GM21529 (cell line): ENCODE measurements around the gene NXN.
"Not testable (repeated sequence)": the region's sequence is repeated elsewhere in the genome, so short reads cannot be mapped to it uniquely, and the experiment has no call there.

ENCODE experiments used
- ATAC-seq: cut with Tn5 transposase; IDR thresholded peaks from one replicate; pipeline ENCODE4 v1.9.1; 2021; ENCODE audit not compliant: unreplicated experiment

NXN gene

DNA sequence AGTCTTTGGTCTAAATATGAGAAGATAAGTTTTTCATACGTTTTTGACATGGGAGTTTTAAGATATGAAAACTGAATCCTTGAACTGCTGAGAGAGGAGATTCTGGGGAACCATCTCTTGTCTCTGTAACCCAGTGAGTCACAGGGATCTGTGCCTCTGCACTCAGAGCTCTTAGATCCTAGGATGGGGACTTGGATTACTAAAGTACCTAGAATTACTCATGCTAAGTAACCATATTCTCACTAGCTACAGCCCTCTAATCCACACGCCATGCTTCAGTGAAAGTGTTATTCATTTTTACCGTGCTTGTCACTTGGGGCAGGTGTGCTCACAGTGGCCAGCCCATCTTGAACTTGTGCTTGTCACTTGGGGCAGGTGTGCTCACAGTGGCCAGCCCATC is 195.4 kb downstream of the NXN start:
- ATAC-seq, result no peak

DNA sequence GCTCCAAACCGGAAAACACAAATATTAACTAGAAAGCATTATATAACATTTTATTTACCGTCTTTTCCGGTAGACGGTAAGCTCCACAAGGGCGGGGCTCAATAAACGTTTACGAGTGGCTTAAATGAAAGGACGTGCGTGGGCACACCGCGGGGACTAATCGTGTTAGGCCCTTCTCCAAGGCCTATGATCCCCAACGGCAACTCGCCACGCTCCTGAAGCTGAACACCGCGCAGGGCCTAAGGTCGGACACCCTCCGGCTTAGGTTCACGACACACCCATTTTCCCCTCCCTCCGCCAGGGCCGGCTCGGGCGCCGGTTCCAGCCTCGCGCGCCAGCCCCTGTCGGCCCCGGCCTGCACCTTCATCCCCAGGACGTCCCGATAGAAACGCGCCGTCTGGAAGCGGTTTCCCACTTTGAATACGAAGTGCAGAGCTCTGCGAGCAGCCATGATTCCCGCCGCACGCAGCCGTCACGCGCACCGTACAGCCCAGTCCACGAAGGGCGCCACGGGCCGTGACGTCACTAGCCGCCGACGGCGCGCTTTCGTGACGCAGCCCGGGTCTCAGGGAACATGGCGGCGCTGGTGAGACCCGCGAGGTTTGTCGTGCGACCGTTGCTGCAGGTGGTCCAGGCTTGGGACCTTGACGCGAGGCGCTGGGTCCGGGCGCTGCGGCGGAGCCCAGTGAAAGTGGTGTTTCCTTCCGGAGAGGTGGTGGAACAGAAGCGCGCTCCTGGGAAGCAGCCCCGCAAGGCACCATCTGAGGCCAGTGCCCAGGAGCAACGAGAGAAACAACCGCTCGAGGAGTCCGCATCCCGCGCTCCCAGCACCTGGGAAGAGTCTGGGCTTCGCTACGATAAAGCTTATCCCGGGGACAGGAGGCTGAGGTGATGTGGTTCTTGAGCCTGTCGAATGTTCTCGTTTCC is 197.5 kb downstream of the NXN start, which contains the start of the genes GLOD4 and MRM3:
TSS of gene GLOD4 (minus strand) at position 476 of the 927 bp plus-strand sequence. CDS start at position 451, 25 bp downstream.
TSS of gene MRM3 (plus strand) at position 549 of the 927 bp plus-strand sequence. CDS start at position 575, 26 bp downstream.
- ATAC-seq, result peak; percentile 85

DNA sequence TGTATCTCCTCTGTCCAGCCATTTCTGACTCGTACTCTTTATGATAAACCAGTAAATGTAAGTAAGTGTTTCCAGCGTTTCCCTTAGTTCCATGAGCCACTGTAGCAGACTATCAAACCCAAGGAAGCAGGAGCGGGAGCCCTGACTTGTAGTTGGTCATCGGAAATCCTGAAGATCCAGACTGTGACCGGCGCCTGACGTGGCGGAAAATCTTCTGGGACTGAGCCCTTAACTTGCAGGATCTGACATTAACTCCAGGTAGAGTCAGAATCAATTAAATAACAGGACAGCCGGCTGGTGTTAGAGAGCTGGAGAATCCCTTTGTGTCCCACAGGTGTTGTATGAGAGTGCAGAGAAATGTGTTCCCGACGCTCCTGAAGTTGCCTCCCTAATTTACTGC is 201.5 kb downstream of the NXN start:
- ATAC-seq, result no peak

DNA sequence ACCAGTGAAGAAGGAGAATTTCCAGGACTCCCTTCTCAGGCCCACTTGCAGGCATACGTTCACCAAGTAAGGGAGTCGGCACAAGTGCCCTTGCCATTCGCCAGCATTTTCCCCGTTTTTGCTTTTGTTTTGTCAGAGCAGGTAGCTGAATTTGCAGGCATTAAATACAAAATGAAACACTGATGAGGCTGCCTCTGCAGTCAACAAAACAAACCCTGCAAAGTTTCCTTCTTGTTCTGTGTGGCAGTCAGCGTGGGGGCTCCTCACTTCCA is 205.3 kb downstream of the NXN start:
- ATAC-seq, result no peak

DNA sequence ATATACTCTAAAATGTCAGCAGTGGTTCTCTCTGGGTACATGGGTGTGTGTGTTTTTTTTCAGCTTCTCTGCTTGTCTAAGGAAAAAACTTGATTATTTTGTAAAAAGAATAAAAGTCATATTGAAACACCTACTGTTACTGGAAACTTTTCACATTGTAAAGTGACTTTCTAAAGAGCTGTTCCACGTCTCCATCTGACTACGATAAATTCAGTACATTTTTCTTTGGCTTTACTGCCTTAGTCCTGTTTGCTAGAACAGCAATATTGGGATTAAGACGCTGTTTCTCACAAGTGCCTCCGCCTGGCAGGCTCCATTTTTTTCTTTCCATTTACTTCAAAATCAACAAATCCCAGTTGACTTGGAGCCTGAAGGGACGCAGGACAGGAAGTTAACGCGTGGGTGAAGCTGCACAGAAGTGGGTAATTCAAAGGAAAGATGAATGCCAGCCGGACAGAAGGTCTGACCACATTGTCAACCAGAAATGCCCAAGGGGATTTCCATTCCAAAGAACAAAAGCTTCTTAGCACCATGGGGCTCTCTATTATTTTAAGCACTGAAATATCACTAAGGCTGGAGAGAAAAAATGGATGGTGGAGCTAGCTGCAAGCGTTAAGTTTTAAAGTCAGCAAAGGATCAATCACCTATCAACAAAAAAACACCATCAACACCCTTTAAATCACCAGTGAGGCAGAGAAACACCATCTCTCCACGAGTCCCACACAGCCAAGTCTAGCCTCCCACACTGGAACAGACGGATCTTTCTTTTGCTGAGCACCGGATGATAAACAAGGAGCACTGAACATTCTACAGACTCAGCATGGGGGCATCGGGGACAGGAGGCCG is 205.9 kb downstream of the NXN start:
- ATAC-seq, result no peak

DNA sequence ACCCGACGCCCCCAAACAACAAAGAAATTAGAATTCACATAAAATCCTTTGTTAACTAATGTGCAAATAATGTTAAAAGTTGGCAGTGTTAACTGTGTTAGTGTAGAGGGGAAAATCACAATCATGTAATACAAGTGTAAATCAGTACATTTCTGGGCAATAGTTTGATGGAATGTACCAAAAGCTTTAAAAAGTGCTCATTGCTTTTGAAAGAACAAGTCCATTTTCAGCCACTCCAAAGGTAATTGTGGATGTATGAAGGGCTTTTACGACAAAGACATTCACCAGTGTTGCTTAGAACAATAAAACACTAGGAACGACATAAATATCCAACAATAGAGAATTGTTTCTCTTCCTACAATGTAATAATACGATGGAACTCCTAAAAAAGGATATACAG is 206.6 kb downstream of the NXN start:
- no peak for ATAC-seq

DNA sequence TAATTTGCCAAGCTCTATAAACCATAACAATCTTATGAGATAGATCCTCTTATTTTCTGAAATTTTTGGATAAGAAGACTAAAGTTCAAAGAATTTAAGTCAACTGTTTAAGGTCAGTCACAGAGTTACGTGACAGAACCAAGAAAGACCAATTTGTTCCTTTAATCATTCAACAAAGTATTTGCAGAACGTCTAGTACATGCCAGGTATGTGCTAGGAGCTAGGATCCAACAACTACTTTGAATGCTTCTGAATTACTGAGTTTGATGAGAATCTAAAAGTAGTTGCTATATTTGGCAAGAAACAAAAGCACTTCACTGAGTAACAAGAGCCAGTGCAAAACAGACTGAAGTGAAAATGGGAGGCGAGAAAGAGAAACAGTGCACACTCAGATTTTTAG is 212.5 kb downstream of the NXN start:
- no peak for ATAC-seq

DNA sequence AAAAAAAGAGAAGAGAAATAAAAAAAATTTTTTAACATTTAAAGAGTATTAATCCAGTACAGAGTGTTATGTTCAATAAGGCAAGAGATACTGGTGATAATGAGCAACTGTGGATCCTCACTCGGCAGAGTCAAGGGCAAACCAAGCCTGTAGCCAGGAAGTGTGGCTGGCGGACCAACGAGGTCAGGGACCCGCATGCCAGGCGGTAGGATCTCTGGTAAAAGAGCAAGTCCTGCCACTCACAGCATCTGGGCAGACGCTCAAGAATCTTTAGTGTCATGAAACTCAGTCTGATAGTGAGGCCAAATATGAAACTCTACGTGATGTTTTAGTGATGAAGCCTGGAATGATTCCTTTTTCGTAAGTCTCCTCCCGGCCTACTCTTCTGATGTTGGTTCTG is 219.2 kb downstream of the NXN start:
- ATAC-seq, result no peak

DNA sequence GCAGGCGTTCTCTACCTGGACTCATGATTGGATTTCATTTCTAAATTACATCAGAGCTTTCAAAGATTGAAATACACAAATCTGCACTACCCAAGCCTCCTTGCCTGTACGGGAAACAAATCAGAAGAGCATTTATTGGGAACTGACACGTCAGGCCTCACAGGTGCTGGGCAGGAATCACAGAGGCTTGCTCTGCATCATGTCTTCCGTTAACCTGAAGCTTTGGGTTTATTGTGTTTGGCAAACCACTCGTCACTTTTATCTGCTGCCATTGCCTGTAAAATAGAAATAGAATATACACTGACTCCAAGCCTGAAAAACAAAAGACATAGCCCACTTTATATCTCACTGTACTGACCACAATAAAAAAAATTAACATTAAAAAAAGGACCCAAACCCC is 219.6 kb downstream of the NXN start:
- no peak for ATAC-seq

DNA sequence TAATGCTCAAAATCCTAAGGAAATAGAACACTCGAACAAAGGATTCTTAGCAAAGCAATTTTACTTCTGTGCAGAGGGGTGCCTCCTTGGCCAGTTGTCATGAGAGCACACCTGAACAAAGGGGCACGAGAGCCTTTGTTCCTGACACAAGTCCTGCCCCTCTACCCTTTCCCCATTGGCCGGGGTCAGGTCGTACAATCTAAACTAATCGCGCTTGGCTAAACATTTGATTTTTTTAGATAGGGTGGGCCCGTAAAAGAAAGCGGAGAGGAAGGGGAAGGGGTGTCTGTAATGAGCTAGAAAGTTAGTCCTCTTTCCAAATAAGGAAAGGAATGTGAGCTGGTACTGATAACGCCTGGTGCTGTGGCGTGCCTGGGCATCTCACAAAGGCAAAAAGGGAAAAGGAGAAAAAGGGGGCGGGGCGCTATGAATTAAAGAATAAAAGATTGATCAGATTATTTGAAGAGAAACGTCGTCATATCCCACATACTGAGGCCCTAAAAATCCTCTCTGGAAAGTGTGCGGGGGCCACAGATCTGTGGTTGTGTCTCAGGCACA is 223.5 kb downstream of the NXN start:
- not testable (repeated sequence) for ATAC-seq

DNA sequence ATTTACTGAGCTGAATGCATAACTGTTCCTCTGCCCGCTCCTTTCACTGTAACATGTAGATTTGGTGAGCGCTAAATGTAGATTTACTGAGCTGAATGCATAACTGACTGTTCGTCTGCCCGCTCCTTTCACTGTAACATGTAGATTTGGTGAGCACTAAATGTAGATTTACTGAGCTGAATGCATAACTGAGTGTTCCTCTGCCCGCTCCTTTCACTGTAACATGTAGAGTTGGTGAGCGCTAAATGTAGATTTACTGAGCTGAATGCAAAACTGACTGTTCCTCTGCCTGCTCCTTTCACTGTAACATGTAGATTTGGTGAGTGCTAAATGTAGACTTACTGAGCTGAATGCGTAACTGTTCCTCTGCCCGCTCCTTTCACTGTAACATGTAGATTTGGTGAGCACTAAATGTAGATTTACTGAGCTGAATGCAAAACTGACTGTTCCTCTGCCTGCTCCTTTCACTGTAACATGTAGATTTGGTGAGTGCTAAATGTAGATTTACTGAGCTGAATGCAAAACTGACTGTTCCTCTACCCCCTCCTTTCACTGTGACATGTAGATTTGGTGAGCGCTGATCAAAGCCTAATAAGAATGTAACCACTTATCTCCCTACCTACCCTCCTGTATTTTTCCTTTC is 224.1 kb downstream of the NXN start:
- not testable (repeated sequence) for ATAC-seq

DNA sequence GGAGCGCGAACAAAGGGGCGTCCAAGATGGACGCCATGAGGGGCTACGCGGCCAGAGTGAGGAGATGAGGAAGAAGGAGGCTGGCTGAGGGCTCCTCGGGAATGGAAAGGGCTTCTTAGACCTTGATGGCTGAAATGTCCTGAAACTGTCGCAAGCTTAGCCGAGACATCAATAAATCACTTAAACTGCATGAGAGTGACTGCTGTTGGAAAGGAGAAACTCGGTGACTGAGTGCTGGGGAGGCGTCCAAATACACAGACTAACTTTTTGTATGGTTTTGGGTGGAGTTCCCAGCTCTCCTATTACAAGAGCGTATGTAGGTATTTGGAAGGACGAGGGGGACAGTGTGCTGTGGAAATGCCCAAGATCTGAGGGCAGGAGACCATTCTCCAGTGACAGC is 226.2 kb downstream of the NXN start:
- ATAC-seq, result no peak

DNA sequence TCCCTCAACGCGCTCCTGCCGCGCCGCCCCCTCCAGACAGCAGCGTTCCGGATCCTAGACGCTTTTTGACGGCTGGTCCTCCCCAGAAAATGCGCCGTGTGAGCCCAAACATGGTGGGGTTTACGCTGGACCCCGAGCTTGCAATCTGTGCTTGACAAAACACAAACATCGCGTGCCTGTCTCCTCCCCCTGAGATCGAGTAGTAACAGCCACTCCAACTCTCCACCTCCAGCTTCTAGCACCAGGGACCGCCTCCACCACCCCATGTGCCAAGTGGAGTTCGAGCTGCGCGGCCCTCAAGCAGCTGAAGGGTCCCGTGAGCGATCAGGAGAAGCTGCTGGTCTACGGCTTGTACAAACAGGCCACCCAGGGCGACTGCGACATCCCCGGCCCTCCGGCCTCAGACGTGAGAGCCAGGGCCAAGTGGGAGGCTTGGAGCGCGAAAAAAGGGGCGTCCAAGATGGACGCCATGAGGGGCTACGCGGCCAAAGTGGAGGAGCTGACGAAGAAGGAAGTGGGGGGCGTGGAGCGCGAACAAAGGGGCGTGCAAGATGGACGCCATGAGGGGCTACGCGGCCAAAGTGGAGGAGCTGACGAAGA is 226.9 kb downstream of the NXN start:
- no peak for ATAC-seq

DNA sequence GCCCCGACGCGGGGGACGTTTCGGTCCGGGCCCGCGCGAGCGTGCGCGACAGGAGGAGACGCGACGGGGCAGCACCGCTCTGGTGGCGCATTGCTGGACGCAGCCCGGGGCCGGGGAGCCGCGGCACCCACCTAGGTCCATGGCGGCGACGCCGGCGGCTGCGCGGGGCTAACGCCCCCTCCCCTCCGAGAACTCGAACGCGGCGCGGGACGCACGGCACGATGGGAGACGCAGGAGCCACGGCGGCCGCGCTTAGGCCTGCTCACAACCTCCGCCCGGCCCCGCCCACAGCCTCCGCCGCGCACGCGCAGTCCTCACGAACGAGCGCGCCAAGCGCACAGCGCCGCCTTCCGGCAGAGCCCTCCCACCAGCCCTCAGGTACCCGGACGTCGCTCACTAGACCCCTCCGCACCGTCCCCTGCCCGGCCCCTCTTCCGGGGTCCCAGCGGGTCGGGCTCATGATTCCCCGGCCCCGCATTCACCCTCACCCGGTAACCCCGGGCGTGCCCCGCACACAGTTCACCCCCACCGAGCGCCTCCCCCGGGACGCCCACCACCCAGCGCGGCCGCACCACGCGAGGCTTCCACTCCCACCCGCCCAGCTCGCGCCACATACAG is 227.5 kb downstream of the NXN start, which contains the start of gene GEMIN4:
TSS of gene GEMIN4 (minus strand) at position 263 of the 618 bp plus-strand sequence. CDS start at position 141, 122 bp downstream.
- ATAC-seq, result peak; percentile 76

DNA sequence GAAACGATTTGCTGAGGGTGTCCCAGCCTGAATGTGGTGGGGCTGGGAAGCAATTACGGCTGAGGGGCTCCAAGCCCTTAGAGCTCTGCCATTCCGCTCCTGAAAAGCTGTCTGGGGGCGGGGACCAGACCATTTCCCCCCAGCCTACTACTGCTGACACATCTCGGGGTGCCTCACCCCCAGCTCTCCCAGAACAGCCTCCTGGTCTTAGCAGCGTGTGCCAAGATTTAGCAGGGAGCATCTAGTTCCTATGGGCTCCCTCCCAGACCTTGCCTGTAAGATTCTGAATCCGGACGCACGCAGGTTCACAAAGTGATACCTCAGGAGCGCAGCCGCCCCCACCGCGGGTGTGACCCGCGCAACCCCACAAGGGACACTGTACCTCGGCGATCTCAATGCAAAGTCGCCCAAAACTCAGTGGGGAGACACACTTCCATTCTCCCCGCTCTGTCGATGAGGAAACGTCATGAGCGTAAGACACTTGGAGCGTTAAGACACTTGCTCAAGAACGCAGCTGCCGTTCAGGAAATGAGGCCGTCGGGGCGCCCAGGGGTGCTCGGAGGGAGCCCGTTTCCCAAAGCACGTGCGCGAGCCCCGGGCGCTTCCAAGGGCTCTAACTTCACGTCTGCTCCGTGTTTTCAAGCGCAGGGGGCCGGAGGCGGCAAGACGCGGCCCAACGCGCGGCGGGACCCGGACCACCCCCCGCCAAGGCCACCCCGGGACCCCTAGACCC is 228.1 kb downstream of the NXN start:
- peak; percentile 26 for ATAC-seq

DNA sequence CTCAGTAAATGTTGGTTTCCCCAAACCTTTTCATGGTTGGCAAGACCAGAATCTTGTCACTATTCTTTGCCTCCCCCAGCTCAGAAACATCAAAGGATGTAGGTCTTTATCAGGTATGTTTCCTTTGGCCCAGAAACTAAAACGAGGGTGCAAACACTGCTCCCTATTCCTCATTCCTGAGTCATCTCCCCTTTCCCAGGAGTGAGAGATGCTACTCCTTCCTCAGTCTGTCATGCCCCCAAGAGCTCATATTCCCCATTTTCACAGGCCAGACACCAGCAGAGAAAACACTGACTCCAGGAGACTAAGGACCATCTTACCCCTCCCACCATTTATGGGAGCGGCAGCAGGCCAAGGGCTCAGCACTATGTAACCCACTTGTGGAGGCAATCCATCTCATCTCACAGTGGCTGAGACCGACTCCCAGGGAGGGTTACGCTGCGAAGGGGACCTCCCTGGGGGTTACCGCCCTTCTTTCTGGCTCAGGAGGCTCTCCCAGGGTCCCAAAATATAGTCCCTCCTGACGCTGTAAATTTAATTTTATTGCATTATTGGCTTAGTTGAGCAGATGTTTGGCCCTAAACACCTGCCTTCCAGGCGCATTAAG is 229.0 kb downstream of the NXN start:
- no peak for ATAC-seq

DNA sequence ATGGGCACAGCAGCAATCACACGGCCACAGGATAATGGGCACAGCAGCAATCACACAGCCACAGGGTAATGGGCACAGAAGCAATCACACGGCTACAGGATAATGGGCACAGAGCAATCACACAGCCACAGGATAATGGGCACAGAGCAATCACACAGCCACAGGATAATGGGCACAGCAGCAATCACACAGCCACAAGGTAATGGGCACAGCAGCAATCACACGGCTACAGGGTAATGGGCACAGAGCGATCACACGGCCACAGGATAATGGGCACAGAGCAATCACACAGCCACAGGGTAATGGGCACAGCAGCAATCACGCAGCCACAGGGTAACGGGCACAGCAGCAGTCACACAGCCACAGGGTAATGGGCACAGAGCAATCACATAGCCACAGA is 230.2 kb downstream of the NXN start:
- ATAC-seq, result not testable (repeated sequence)
